ENCODE results near the gene MUL1. TPM values are rescaled to one million over a fixed set of nuclear protein-coding genes. Genes with fewer than 3 reads are reported as not detected.

The MUL1 gene
- total RNA-seq, 1 experiment from 2014 or later = 23.6 TPM

DNA sequence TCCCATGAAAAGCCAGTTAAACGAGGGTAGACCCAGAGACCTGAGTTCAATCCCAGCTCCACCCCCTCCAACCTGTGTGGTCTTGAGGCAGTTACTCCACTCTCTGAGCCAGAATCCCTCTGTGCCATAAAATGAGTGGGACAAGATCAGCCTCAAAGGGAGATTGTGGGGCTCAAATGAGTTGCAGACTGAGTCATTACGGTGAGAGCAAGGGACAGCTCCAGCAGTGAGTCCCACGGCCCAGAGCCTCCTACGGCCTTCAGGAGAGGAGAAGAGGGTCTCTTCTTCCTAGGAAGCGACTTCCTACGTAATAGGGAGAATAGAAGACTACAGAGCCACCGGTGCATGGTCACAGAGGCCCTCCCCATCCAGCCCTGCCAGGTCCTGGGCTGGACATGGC lies 15.2 kb downstream of the MUL1 start:
- in situ Hi-C loops (cut with HindIII; ENCODE audit: low pct_unique_long_range_greater_than_20kb, low sequenced_read_pairs) = no loop called here
- DNase-seq (ENCODE audit: low read depth) = no peak

DNA sequence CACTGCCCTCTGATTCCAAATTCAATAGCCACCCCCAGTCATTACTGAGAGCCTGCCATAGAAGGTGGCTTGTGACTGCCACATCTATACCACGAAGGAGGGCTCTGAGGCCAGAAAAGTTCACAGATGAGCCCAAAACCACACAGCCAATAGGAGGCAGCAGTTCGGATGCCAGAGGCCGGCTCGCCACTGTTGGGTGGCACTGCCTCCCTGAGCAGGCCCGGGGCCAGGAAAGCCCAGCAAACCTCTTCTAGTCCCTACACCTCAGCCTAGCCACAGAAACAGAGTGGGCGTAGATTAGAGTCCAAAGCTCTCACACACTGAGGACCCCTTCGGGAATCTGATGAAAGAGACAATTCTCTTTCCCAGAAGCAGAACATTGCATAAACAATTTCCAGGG lies 16.1 kb downstream of the MUL1 start:
- in situ Hi-C loops (cut with HindIII; ENCODE audit: low pct_unique_long_range_greater_than_20kb, low sequenced_read_pairs) = no loop called here
- DNase-seq (ENCODE audit: low read depth) = no peak

DNA sequence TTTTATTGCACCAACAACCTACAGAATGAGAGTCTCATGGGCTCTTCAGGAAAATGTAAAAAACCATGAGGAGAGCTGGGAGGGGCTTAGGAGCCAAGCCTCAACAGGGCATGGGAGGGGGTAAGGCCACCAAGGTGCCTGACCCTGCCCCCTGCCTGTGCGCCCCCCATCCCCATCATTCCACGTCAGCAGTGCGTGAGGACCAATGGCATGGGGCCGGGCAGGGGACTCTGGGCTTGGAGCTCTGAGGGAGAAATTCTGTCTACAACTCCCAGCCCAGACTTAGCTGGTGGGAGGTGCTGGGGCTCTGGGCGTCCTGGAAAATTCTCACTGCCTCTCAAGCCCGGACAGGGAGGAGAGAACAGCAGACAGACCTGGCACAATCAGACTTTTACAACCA lies 16.8 kb downstream of the MUL1 start:
- DNase-seq (ENCODE audit: low read depth) = no peak
- in situ Hi-C loops (cut with HindIII; ENCODE audit: low pct_unique_long_range_greater_than_20kb, low sequenced_read_pairs) = no loop called here

DNA sequence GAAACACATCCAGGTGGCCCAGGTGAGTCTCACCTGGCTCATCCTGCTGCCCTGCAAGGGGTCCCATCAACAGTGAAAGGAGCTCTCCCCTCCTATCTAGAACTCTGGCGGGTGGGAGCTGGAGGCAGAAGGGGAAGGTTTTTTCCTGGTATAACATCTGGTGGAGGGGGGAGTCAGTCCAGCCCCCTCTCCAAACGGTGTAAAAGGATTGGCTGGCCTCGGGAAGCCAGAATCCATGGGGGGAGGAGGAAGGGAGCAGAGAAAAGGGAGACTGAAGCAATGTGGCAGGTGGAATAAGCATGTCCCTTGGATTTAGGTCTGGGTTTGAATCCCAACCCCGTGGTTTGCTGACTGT lies 20.7 kb downstream of the MUL1 start:
- in situ Hi-C loops (cut with HindIII; ENCODE audit: low pct_unique_long_range_greater_than_20kb, low sequenced_read_pairs) = no loop called here
- no peak for DNase-seq (ENCODE audit: low read depth)

DNA sequence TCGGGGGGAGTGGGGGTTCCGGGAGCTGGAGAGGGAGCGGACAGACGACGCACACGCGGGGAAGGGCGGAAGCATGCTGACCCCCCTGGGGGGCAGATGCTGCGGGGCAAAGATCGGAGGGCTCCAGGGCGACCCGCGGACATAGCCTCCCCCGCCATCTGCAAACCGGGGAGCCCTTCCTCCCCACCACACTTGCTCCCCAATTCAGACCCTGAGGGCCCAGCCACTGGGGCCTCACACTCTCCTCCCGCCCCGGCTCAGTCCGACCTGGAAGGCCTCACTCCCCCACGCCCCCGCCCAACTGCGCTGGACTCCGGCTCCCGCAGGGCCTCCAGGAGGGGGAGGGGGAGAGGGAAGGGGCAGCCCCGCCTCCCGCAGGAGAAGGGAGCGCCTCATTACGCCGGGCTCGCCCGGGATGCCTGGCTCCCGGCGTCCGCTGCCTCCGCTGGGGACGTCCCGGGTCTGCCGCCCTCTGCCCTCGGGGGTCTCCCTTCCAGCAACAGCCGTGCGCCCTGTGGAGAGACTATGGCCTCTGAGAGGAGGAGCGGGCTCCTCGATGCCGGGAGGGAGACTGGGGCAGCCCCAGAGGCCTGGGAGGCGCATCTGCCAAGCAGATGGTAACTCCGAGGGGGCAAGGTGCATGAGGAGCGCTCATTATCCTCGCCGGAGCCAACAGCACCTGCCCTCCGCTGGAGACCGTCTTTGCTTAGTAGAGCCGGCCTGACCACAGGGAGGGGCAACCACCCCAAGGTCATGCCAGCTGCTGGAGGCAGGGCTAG lies 21.3 kb downstream of the MUL1 start:
- peak; percentile 80 for DNase-seq (ENCODE audit: low read depth)
- in situ Hi-C loops (cut with HindIII; ENCODE audit: low pct_unique_long_range_greater_than_20kb, low sequenced_read_pairs) = no loop called here

DNA sequence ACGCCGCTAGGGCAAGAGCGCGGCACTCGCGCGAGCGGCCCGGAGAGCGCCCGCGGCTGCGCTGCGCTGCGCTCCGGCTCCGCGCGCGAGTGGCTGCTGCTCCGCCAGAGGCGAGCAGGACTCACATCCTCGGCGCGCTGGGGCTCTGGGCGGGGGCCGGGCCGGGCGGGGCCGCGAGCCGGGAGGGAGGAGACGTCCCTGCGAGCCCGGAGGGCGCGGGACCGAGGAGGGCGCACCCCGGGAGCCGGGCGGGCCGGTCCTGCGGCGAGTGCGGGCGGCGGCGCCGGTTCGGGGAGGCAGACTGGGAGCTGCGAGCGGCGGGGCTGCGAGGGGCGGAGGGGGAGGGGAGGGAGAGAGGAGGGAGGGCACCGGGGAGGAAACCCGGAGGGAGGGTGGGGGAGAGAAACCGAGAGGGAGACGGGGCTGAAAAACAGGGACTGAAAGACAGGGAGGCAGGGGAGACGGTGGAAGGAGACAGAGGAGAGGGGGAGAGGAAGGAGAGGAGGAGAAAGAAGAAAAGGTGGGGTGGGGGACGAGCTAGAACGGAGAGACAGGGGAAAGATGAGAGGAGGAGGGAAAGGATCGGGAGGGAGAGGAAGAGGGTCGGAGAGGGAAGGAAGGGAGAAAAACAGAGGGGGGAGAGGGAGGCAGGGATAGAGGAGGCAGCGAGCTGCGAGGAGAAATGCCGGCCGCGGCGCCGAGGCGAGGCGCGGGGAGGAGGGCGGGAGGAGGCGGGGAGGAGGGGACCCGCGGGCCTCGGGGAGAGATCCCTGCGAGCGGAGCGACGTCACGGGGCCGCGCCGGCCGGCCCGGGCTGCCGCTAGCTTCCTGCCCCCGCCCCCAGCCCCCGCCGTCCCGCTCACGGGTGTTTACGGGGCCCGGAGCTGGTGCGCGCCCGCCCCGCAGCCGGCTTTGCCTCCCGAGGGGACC lies 22.2 kb downstream of the MUL1 start, which contains the start of gene CAMK2N1:
Gene CAMK2N1 (minus strand): TSS at position 684 of the 930 bp plus-strand sequence. CDS start 831 bp downstream, outside the sequence.
- DNase-seq (ENCODE audit: low read depth) = peak; percentile 61
- in situ Hi-C loops (cut with HindIII; ENCODE audit: low pct_unique_long_range_greater_than_20kb, low sequenced_read_pairs) = no loop called here

DNA sequence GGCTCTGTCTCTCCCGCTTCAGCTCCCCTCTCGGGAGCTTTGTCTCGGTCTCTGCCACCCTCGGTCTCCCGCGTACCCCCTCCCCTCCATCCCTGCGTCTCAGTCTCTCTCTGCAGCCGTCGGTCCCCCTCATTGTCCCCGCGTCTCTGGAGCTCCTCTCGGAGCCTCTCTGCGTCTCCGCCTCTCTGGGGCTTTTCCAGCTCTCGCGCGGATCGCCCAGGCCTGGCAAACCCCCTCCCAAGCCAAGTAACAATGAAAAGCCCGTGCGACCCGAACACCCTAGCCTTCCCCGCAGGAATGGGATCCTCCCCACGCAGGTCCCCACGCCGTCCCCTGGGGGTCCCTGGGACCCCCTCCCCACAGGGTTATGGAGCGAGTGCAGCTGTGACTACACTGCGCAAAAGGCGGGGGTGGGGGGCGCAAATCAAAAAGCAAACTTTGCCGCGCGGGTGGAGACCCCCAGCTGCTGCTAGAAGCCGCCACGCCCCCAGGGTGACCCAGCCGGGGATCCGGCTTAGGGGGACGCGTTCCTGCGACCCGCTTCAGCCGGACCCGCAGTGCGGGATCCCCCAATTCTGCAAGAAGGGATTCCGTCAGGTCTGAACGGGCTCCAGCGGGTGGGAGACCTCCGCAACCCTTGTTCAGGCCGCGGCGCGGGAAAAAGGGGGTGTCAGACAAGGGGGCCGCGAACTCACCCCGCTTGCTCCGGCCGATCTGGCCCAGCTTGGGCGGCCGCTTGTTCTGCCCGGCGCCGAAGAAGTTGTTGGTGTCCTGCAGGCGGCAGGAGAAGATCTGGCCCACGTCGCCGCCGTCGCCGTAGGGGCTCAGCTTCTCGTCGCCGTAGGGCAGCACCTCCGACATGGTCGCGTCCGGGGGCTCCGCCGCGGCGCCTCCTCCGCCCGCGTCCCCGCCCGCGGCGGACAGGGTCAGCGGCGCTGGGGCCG lies 23.2 kb downstream of the MUL1 start:
- no peak for DNase-seq (ENCODE audit: low read depth)

DNA sequence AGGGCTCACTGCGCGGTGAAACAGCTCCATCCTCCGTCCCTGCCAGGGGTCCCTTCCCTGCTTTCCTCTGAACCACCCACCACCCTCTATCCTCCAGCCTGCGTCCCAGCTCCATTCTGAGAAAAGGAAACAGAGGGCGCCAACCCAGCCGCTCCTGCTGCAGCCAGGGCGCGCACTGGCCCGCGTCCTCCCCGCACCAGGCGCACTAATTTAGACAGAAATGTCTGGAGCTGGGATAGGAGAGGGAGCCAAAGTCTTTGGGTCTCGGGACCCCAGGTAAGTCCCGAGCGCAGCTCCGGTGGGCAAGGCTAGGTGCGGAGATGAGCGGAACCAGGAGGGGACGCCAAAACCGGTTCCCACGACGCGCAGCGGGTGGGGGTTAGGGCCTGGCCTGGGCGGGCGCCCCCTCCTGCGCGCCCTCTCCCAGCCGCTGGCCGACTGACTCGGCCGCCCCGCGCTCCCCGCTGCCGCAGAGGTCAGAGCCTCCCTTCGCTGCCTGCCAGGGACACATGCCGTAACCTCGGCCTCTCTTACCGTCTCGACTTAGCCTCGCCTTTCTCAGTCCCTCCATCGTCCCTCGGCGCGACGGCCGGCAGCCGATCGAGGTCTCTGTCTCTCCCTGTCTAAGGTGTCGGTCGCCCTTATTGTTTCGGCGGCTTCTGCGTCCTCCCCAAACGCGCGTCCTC lies 24.0 kb downstream of the MUL1 start:
- in situ Hi-C loops (cut with HindIII; ENCODE audit: low pct_unique_long_range_greater_than_20kb, low sequenced_read_pairs) = no loop called here
- DNase-seq (ENCODE audit: low read depth) = peak; percentile 60

More for the DNA sequence above, 23.2 kb downstream of the MUL1 start:
- in situ Hi-C loops (cut with HindIII; ENCODE audit: low pct_unique_long_range_greater_than_20kb, low sequenced_read_pairs) = no loop called here

DNA sequence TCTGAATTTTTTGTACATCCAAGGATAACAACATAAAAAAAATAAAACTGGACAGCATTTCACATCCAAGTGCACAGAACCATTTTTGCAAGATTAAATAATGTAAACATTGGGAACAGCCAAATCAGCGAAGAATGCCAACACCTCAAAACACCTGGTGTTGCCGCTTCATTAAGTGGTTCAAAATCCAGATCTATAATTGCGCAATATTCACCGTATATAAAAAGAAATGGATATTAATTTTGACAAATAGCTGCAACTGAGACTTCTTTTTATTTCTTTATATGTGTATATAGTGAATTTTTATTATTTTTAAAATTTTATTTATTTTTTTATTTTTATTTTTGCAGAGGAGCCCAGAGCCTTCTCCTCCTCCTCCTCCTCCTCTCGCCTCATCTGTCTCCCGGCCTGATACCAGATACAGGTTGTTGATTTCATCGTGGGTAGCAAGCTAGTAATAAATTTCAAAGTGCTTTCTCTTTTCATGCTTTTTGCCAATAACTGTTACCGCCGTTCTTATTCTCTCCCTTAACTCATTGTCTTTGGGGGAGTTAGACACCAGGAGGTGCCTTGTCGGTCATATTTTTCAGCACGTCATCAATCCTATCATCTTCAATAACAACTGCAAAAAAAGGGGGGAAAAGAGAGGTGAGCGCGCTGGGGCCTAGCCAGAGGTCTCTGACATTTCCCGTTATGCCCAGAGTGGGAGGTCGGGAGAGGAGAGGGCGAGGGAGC lies 24.7 kb downstream of the MUL1 start:
- in situ Hi-C loops (cut with HindIII; ENCODE audit: low pct_unique_long_range_greater_than_20kb, low sequenced_read_pairs) = no loop called here
- DNase-seq (ENCODE audit: low read depth) = no peak

DNA sequence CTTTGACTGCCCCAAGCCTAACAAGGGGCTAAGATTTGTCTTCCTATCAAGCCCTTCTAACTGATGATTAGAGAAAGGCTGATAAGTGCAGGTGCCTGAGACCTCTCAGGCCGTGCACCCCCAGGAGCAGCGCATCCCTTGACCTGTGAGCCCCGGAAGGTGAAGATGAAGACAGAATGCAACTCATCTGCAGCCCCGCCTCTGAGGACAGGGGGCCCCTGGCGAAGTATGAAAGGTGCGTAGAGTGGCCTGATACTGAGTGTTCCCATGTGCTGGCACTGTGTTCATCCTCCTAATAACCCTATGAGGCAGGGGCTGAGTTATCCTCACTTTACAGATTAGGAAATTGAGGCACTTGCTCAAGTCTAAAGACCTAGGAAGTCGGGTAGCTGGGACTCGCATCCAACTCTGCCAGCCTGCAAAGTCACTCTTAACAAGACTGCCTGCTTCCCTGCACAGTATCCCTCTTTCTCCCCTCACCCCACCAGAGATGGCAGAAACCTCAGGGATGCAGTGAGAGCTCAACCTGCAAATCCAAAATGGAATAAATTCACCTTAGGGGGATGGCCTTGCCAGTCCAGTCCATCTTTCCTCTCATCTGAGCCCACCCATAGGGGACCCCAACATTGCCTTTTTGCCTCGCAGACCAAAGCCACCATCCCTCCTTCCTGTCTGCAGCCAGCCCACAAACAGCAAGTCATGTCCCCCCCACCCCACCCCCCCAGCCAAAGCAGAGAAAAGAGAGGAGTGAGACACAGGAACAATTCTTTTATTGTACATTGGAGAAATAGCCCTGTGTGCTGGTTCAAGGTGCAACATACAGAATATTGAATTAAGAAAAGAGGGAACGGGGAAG lies 26.1 kb downstream of the MUL1 start:
- no peak for DNase-seq (ENCODE audit: low read depth)
- in situ Hi-C loops (cut with HindIII; ENCODE audit: low pct_unique_long_range_greater_than_20kb, low sequenced_read_pairs) = no loop called here

DNA sequence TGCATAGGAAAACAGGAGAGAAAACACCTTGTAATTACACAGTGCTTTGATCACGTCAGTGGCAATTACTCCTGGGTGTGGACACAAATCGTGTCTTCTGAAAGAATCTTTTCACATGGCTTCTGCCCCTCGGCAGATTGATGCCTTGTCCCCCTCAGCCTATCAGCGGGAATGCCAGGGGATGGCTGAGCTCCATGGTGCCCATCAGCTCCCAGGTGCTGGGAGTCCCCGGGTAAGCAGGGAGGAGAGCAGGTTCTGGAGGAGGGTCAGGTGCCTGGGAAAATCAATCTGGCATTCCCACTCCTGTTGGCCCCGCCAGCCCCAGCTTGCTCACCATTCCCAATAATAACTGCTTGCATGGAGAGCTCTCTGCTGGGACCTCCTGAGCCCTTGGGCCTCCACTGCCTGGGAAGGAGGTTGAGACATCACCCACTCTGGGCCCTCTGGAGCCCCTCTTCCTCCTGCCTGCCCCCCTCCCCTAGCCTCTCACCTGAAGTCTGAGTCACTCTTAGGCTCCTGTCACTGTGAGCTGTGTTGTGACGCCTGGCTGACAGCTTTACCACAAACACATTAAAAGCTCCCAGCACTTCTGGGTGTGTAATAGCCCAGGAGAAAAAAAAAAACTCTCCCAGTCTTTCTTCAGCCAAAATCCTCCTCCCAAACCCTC lies 26.9 kb downstream of the MUL1 start:
- peak; percentile 65 for DNase-seq (ENCODE audit: low read depth)
- in situ Hi-C loops (cut with HindIII; ENCODE audit: low pct_unique_long_range_greater_than_20kb, low sequenced_read_pairs) = no loop called here

DNA sequence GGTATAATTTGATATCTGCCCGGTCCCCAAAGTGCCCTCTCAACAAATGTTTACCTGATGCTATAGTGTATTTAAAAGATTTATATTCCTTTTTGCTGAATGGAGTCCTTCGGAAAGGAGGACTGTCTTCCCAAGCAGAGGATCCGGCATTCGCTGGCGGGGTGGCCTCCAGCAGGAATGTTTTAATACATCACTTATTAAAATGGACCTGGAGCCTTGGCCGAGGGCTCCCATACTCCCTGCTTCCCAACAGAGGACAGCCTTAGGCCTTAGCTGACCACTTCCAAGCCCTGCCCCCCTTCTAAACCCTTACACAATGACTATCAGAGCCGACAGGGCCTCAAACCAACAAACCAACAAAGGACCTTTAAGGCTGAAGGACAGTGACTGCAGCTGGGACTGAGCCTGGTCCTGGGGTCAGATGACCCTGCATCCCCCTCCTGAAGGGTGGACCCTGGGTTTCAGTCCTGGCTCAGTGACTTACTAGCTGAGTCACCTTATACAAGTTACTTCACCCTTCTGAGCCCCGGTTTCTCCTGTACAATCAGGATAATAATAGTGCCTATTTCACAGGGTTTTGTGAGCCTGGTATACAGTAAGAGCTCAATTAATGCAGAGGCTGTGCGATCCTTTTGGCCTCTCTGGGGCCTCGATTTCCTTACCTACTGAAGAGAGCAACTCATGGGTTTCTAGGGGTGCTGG lies 27.6 kb downstream of the MUL1 start:
- peak; percentile 87 for DNase-seq (ENCODE audit: low read depth)
- in situ Hi-C loops (cut with HindIII; ENCODE audit: low pct_unique_long_range_greater_than_20kb, low sequenced_read_pairs) = no loop called here

DNA sequence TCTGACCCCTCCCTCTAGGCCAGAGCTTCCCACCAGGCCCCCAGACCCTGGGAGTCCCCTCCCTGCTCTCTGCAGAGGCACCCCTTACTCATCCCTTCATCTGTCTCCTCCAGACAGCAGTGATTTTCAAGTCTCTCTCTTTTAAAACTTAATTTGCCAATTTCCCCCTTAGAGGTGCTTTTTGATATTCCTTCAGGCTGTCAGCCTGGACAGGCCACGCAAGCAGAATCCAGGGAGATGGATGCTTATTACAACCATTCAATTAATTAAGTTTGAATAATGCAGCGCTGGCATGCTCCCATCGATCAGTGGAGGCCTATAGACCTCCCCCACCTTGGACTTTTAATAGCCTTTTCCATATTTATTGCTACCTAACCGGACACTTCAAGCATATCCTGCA lies 28.1 kb downstream of the MUL1 start:
- in situ Hi-C loops (cut with HindIII; ENCODE audit: low pct_unique_long_range_greater_than_20kb, low sequenced_read_pairs) = no loop called here
- no peak for DNase-seq (ENCODE audit: low read depth)

DNA sequence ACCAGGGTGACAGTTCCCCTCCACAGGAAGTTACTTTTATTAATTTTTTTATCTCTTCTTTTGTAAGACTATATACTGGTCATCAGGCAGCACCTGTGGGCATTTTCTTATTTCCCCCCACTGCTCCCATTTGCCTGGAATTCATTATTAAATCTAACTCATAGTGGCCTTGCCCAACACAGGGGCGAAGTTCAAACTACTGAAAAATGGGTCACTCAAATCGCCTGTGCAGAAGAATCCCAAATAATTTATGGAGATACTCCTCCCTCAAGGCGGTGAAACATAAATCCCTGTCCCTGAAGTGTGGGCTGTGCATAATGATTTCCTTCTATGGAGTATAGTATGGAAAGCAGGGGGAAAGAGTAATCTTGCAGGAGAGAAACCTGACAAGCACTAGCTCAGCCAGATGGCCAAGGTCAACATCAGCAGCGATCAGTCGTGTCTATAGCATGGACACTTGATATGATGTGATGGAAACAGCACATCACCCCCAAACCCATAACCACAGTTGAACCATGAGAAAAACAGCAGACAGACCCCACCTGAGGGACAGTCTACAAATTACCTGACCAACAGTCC lies 29.8 kb downstream of the MUL1 start:
- no peak for DNase-seq (ENCODE audit: low read depth)
- in situ Hi-C loops (cut with HindIII; ENCODE audit: low pct_unique_long_range_greater_than_20kb, low sequenced_read_pairs) = no loop called here

Data from Caki2 (cell line).